Measurements from ENCODE around the gene MAP3K21. TPM values are rescaled to one million over a fixed set of nuclear protein-coding genes. Genes with fewer than 3 reads are reported as not detected.

The MAP3K21 gene
- total RNA-seq, 2 donors from 2014 or later, result 0.62 to 0.63 TPM

- ATAC-seq, result no peak
- intact Hi-C loops (cut with DNase I), result no loop called here
- no peak for DNase-seq
Observed at GRCh38 chr1:233320023-233320422, 7.5 kb upstream of the MAP3K21 start.

DNA sequence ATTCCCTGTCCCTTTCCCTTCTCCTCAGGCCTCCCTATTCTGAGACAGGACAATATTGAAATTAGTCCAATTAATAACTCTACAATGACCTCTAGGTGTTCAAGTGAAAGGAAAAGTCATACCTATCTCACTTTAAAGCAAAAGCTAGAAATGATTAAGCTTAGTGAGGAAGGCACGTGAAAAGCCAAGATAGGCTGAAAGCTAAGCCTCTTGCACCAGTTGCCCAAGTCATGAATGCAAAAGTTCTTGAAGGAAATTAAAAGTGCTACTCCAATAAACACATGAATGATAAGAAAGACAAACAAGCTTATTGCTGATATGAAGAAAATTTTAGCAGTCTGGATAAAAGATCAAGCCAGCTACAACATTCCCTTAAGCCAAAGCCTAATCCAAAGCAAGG, 3.8 kb upstream of the MAP3K21 start:
- no peak for DNase-seq
- intact Hi-C loops (cut with DNase I), result no loop called here
- no peak for ATAC-seq

GRCh38 chr1:233326319-233326718, 1.2 kb upstream of the MAP3K21 start:
- intact Hi-C loops (cut with DNase I), result no loop called here
- no peak for DNase-seq
- no peak for ATAC-seq

DNA sequence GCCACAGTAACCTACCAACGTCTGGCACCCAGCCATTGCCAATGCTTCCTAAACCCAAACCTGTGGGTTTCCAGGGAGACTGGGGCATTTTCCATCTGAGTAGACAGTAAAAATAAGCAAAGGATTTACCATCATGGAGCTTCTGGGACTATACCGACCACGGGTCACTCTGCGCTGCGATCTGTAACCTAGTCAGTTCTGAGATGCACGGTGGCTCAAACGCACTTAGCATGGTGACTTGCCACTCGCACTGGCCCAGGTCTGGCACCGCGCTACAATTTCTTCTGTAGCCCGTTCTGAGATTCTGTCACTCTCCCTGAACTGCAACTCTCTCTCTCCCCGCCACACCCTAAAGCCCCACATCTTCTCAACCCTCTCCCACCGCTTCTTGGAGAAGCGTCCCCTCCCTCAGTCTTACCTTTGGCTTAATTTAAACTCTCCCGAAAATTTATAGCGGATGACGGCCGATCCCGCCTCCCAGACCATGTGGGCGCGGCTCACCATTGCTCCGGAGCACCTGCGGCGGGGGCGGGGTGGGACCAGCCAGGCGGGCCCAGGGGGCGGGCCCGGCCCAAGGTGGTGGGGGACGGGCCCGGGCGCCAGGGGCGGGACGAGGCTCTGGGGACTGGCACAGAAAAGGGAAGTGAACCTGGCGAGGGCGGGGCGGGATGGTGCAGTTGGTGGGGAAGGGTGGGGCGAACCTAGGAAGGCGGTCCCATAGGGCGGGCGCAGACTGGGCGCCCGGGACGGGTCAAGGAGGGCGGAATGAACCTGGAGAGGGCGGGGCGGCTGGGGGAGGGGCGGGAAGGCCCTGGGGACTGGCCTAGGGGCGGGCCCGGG, 493 bp upstream of the MAP3K21 start:
- intact Hi-C loops (cut with DNase I), result no loop called here
- ATAC-seq (peak; percentile 93 to 97), DNase-seq (peak; percentile 85)

DNA sequence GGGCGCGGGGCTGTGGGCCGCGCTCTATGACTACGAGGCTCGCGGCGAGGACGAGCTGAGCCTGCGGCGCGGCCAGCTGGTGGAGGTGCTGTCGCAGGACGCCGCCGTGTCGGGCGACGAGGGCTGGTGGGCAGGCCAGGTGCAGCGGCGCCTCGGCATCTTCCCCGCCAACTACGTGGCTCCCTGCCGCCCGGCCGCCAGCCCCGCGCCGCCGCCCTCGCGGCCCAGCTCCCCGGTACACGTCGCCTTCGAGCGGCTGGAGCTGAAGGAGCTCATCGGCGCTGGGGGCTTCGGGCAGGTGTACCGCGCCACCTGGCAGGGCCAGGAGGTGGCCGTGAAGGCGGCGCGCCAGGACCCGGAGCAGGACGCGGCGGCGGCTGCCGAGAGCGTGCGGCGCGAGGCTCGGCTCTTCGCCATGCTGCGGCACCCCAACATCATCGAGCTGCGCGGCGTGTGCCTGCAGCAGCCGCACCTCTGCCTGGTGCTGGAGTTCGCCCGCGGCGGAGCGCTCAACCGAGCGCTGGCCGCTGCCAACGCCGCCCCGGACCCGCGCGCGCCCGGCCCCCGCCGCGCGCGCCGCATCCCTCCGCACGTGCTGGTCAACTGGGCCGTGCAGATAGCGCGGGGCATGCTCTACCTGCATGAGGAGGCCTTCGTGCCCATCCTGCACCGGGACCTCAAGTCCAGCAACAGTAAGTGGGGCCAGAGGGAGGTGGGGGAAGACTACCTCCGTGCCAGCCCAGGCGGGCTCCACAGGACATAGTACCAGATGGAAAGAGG, 808 bp downstream of the MAP3K21 start:
- ATAC-seq, result peak; percentile 29 to 48
- DNase-seq, result peak; percentile 23
- intact Hi-C loops (cut with DNase I), result no loop called here

GRCh38 chr1:233331676-233332519, 4.4 kb downstream of the MAP3K21 start:
- DNase-seq (no peak), ATAC-seq (no peak)
- intact Hi-C loops (cut with DNase I), result no loop called here

DNA sequence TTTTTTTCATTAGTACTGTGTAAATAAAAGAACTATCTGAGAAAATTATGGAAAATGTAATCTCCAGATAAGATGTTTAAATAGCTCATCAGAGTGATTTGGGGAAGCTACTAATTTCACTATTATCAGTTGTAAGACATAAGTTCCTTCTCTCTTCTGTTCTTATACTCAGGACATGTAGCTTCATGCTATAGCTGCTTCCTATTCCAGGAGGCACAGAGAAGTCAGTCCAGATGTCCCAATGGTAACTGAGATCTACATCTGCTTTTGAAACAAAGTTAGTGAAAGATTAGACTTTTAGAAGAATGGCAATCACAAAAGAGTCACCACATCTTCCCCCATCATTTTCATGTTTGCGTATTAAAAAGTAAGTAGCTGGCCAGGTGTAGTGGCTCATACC, 5.6 kb downstream of the MAP3K21 start:
- DNase-seq, result no peak
- intact Hi-C loops (cut with DNase I), result no loop called here
- no peak for ATAC-seq

DNA sequence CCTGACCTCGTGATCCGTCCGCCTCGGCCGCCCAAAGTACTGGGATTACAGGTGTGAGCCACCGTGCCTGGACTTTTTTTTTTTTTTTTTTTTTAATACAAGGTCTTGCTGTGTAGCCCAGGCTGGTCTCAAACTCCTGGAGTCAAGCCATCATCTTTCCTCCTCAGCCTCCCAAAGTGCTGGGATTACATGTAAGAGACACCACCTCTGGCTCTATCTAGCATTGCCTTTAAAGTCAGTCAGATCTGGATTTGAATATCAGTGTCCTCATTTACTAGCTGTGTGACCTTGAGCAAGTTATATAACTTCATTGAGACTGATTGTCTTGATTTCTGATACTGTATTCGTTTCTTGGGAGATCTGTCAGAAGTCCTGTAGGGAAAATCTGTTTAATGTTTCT, 6.6 kb downstream of the MAP3K21 start:
- DNase-seq, result no peak
- no peak for ATAC-seq
- intact Hi-C loops (cut with DNase I), result no loop called here

- intact Hi-C loops (cut with DNase I), result no loop called here
- ATAC-seq (no peak), DNase-seq (no peak)
Observed at GRCh38 chr1:233336554-233337456, 9.3 kb downstream of the MAP3K21 start.

- no peak for ATAC-seq
Observed at GRCh38 chr1:233337505-233337904, 10.0 kb downstream of the MAP3K21 start.

DNA sequence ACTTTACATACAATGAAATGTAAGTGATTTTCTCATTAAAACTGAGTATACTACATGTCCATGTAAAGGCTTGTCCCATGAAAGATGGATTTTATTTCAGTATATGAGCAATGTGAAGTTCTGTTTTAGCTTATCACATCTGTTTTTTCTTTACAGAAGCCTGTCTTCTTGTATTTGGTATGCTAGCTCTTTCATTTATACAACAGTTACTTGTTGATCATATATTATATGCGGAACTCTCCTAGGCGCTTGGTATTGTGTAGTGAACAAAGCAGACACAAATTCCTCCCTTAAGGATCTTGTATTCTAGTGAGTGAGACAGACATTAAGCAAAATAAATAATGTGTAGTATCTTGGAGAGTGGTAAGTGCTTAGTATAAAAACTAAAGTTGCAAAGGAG, 10.6 kb downstream of the MAP3K21 start:
- ATAC-seq (no peak), DNase-seq (no peak)
- intact Hi-C loops (cut with DNase I), result no loop called here

More at GRCh38 chr1:233337505-233337904, 10.0 kb downstream of the MAP3K21 start:
- DNase-seq, result no peak
- intact Hi-C loops (cut with DNase I), result no loop called here

- intact Hi-C loops (cut with DNase I), result no loop called here
- ATAC-seq (no peak), DNase-seq (no peak)
Observed at GRCh38 chr1:233340031-233340555, 12.6 kb downstream of the MAP3K21 start.

DNA sequence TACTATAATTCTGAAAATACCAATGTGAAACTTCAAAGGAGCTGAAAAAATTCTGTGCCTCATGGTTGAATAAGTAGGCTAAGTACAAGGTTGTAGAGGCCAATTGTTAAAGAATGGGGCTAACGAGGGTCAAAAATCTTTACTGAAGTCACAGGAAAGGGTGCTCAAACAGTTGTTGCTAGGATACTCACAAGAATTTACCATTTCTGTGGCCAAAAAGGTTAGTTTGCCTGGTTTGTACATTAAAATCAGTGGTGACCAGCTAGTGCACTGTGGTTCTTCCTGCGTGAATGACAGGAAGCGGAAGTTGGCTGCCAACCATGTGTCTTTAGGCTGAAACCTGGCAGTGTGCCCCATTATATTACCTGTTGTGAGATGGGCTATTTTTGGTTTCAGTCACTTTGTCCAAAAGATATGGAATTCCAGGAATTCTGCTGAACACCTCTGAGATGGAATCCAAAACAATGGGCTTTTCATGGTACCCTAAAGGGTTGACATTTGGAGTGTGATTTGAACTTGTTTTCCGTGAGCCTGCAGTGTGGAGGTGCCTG, 13.5 kb downstream of the MAP3K21 start:
- intact Hi-C loops (cut with DNase I), result no loop called here
- no peak for ATAC-seq
- DNase-seq, result no peak

- no peak for DNase-seq
- intact Hi-C loops (cut with DNase I), result no loop called here
- no peak for ATAC-seq
Observed at GRCh38 chr1:233342086-233342485, 14.6 kb downstream of the MAP3K21 start.

GRCh38 chr1:233343262-233343661, 15.7 kb downstream of the MAP3K21 start:
- ATAC-seq, result no peak
- intact Hi-C loops (cut with DNase I), result no loop called here
- DNase-seq, result no peak

DNA sequence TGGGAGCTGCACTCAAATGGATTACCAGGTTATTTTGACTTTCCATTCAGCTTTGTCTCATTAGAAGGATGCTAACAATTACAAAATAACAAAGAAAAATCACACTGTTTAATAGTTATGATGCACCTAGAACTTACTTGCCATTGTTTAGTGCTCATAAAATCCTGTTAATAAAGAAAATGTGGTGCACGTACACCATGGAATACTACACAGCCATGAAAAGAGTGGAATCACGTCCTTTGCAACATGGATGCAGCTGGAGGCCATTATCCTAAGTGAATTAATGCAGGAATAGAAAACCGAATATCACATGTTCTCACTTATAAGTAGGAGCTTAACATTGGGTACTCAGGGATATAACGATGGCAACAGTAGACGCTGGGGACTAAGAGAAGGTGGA, 19.8 kb downstream of the MAP3K21 start:
- no peak for ATAC-seq
- intact Hi-C loops (cut with DNase I), result no loop called here
- no peak for DNase-seq

DNA sequence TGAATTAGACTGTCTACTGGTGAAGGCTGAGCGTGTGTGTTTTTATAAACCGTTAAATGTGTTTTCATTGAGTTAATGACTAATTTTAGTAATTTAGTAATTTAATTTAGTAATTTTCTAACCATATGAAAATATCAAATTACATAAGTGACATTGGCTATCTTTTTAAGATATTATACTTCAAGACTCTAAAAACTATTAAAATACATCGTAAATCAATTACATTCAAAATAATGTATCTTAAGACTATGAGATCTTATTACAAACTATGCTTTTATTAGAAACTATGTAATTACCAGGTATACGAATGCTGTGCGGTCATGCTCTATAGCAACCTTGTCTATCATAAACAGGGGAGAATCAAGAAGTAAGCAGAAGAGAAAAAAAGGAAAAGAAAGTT, 21.6 kb downstream of the MAP3K21 start:
- intact Hi-C loops (cut with DNase I), result no loop called here
- no peak for DNase-seq
- no peak for ATAC-seq

- no peak for ATAC-seq
- intact Hi-C loops (cut with DNase I), result no loop called here
Observed at GRCh38 chr1:233354983-233355382, 27.5 kb downstream of the MAP3K21 start.

More at GRCh38 chr1:233354983-233355382, 27.5 kb downstream of the MAP3K21 start:
- no peak for DNase-seq
